Natural killer cell treated with Interleukin-12 subunit alpha and Interleukin-12 subunit beta and Interleukin-15 and Interleukin-18, amount 100 ng/mL, for 72 hours (primary cell): ENCODE results near the gene DBP. TPM values are rescaled to one million over a fixed set of nuclear protein-coding genes. Genes with fewer than 3 reads are reported as not detected.

ENCODE experiments used
- ATAC-seq, 2 donors: fragments of 150-1000 bp; cut with Tn5 transposase in 1 of 2; sonication (Bioruptor Pico), chemical (Tn5 transposase) in 1 of 2; 2 replicates each; pipeline ENCODE4 v1.10.0; 2021
- DNase-seq: peaks from one replicate; pipeline ENCODE4 v3.0.0; 2022; ENCODE audit warnings: low spot score
- H3K27ac Mint-ChIP-seq, 2 donors: 1 replicate in 1 of 2; 2 replicates in 1 of 2; pipeline ENCODE4 v1.8.0; 2022; ENCODE audit warnings: mixed read lengths in 2 of 2, mild to moderate bottlenecking in 1 of 2, moderate library complexity in 1 of 2
- H3K27me3 Mint-ChIP-seq, 2 donors: 1 replicate in 1 of 2; 2 replicates in 1 of 2; pipeline ENCODE4 v1.8.0; 2022; ENCODE audit warnings: mixed read lengths in 2 of 2
- H3K36me3 Mint-ChIP-seq: one replicate; pipeline ENCODE4 v1.8.0; 2022; ENCODE audit warnings: mixed read lengths
- H3K4me1 Mint-ChIP-seq, 2 donors: 1 replicate in 1 of 2; 2 replicates in 1 of 2; pipeline ENCODE4 v1.8.0; 2022; ENCODE audit warnings: low read depth in 2 of 2, mixed read lengths in 2 of 2, mild to moderate bottlenecking in 1 of 2
- H3K4me3 Mint-ChIP-seq: one replicate; pipeline ENCODE4 v1.8.0; 2022; ENCODE audit warnings: mixed read lengths
- H3K9me3 Mint-ChIP-seq: 2 replicates; pipeline ENCODE4 v1.8.0; 2022; ENCODE audit warnings: mixed read lengths
- total RNA-seq, 2 donors: library from RNA; stranded (reverse); gene quantifications; one replicate each; pipeline ENCODE4 v1.2.3, GENCODE V29; 2022

The DBP gene
- total RNA-seq, 2 donors from 2014 or later = 3.8 to 3.9 TPM

- H3K27ac Mint-ChIP-seq = no peak overlapping the region
- ATAC-seq = no peak
- no peak for DNase-seq
- no peaks in the 10 kb centered on the region for H3K36me3 Mint-ChIP-seq
- H3K27me3 Mint-ChIP-seq = peaks cover 0 to 4% of the 10 kb centered on the region in 2 donors
- H3K4me1 Mint-ChIP-seq = no peaks in the 10 kb centered on the region
- no peaks in the 10 kb centered on the region for H3K9me3 Mint-ChIP-seq
- no peak overlapping the region for H3K4me3 Mint-ChIP-seq
Observed at GRCh38 chr19:48595833-48596232, 41.3 kb downstream of the DBP start.

DNA sequence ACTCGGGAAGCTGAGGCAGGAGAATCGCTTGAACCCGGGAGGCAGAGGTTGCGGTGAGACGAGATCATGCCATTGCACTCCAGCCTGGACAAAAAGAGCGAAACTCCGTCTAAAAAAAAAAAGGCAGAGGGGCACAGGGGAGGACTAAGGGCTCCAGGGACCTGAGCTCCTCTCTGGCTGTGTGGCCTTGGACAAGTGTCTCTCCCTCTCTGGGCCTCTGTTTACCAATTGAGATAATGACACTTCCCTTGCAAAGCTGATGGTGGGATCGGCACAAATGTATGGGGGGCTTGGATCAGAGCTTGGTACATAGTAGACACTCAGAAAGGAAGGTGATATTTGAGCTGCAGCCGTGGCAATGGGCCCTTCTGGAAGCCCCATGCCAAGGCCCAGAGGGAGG lies 42.0 kb downstream of the DBP start:
- no peak for DNase-seq
- ATAC-seq = no peak
- Mint-ChIP-seq H3K27ac (no peak overlapping the region), H3K4me1 (no peaks in the 10 kb centered on the region), H3K36me3 (no peaks in the 10 kb centered on the region), H3K9me3 (no peaks in the 10 kb centered on the region), H3K4me3 (peak overlapping the region; percentile 33), H3K27me3 (peaks cover 0 to 4% of the 10 kb centered on the region in 2 donors)

DNA sequence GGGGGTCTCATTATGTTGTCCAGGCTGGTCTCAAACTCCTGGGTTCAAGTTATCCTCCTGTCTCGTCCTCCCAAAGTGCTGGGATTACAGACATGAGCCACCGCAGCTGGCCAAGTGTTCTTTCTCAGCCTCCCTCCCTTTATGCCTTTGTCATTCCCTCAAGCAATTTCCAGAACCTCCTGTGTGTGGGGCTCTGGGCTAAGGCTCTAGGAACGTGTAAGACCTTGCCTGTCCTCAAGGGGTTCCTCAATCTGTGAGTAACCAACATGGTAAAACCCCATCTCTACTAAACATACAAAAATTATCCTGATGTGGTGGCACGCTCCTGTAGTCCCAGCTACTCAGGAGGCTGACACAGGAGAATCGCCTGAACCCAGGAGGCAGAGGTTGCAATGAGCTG lies 46.2 kb downstream of the DBP start:
- ATAC-seq = no peak
- Mint-ChIP-seq H3K36me3 (no peaks in the 10 kb centered on the region), H3K4me1 (peaks cover 9 to 10% of the 10 kb centered on the region in 2 donors), H3K4me3 (no peak overlapping the region), H3K27me3 (peaks cover 0 to 5% of the 10 kb centered on the region in 2 donors), H3K27ac (no peak overlapping the region), H3K9me3 (no peaks in the 10 kb centered on the region)
- no peak for DNase-seq

- peak overlapping the region; percentile 61 for H3K4me3 Mint-ChIP-seq
- H3K9me3 Mint-ChIP-seq = no peaks in the 10 kb centered on the region
- no peaks in the 10 kb centered on the region for H3K36me3 Mint-ChIP-seq
- peak; percentile 90 for DNase-seq
- peaks cover 9 to 15% of the 10 kb centered on the region in 2 donors for H3K4me1 Mint-ChIP-seq
- ATAC-seq = peak; percentile 87 to 91
- peak overlapping the region in 1 of 2 donors; percentile 52 for H3K27ac Mint-ChIP-seq
- H3K27me3 Mint-ChIP-seq = peaks cover 0 to 9% of the 10 kb centered on the region in 2 donors
Observed at GRCh38 chr19:48588670-48589401, 48.3 kb downstream of the DBP start.

GRCh38 chr19:48587387-48587786 lies 49.8 kb downstream of the DBP start:
- H3K27me3 Mint-ChIP-seq = peaks cover 0 to 9% of the 10 kb centered on the region in 2 donors
- H3K9me3 Mint-ChIP-seq = no peaks in the 10 kb centered on the region
- no peaks in the 10 kb centered on the region for H3K36me3 Mint-ChIP-seq
- H3K27ac Mint-ChIP-seq = no peak overlapping the region
- no peak overlapping the region for H3K4me3 Mint-ChIP-seq
- H3K4me1 Mint-ChIP-seq = peaks cover 9 to 15% of the 10 kb centered on the region in 2 donors
- ATAC-seq (no peak), DNase-seq (no peak)

DNA sequence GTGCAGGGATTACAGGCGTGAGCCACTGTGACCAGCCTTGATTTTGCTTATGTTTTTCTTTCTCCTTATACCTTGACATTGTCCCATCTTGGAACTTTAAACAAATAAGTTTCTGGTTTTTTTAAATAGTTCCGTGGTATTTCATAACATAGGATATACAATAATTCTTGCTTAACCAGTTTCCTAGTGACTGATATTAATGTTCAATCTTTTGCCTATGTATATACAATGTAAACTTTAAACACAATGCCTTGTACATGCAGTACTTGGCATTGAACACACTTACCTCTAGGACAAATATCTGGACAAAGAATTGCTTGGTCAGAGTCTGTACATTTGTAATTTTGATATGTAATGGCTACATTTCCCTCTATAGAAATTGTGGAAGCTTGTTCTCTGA lies 55.0 kb downstream of the DBP start:
- Mint-ChIP-seq H3K27ac (no peak overlapping the region), H3K36me3 (no peaks in the 10 kb centered on the region), H3K9me3 (no peaks in the 10 kb centered on the region), H3K4me1 (peaks cover 0 to 6% of the 10 kb centered on the region in 2 donors), H3K4me3 (no peak overlapping the region), H3K27me3 (peaks cover 0 to 6% of the 10 kb centered on the region in 2 donors)
- DNase-seq (no peak), ATAC-seq (no peak)

Other genes with a start within 250 kb of the DBP start
- 10 to 100 TPM; 64.4 to 80.9 TPM for gene KDELR1, start 245.8 kb downstream of the DBP start, total RNA-seq
- gene GRIN2D, start 243.7 kb downstream of the DBP start, total RNA-seq = under 1 TPM; 0.14 to 0.42 TPM
- gene GRWD1, start 191.4 kb downstream of the DBP start, total RNA-seq = 100 to 1,000 TPM in 1 of 2 donors, 10 to 100 TPM in 1; 60.6 to 104 TPM
- 1 to 10 TPM; 2.1 to 4.6 TPM for gene KCNJ14, start 181.8 kb downstream of the DBP start, total RNA-seq
- 10 to 100 TPM; 66.4 to 66.9 TPM for gene CYTH2, start 168.0 kb downstream of the DBP start, total RNA-seq
- 1 to 10 TPM in 1 of 2 donors, under 1 TPM in 1; 0.40 to 1.3 TPM for gene LMTK3, start 125.5 kb downstream of the DBP start, total RNA-seq
- not detected for gene SULT2B1, start 85.2 kb downstream of the DBP start, total RNA-seq
- gene SPACA4, start 30.6 kb downstream of the DBP start, total RNA-seq = not detected
- gene FAM83E, start 22.3 kb downstream of the DBP start, total RNA-seq = 10 to 100 TPM in 1 of 2 donors, 1 to 10 TPM in 1; 3.5 to 13.7 TPM
- 1,000 to 10,000 TPM; 1,029 to 1,552 TPM for gene RPL18, start 18.2 kb downstream of the DBP start, total RNA-seq
- gene SPHK2, start 17.9 kb downstream of the DBP start, total RNA-seq = 10 to 100 TPM; 37.9 to 71.4 TPM
- 1 to 10 TPM; 4.7 to 4.9 TPM for gene CA11, start 8.8 kb upstream of the DBP start, total RNA-seq
- under 1 TPM; 0.21 to 0.28 TPM for gene NTN5, start 35.6 kb upstream of the DBP start, total RNA-seq
- not detected for gene FUT2, start 58.6 kb upstream of the DBP start, total RNA-seq
- 1 to 10 TPM; 1.0 to 1.2 TPM for gene MAMSTR, start 82.3 kb upstream of the DBP start, total RNA-seq
- under 1 TPM; 0.12 to 0.95 TPM for gene RASIP1, start 103.2 kb upstream of the DBP start, total RNA-seq
- gene IZUMO1, start 109.5 kb upstream of the DBP start, total RNA-seq = not detected
- gene FUT1, start 115.3 kb upstream of the DBP start, total RNA-seq = under 1 TPM in 1 of 2 donors, not detected in 1; 0.21 TPM
- not detected for gene FGF21, start 118.1 kb upstream of the DBP start, total RNA-seq
- 10 to 100 TPM; 31.7 to 40.4 TPM for gene BCAT2, start 173.7 kb upstream of the DBP start, total RNA-seq
- under 1 TPM in 1 of 2 donors, not detected in 1; 0.26 TPM for gene HSD17B14, start 199.1 kb upstream of the DBP start, total RNA-seq
- gene PLEKHA4, start 231.2 kb upstream of the DBP start, total RNA-seq = 1 to 10 TPM; 3.8 to 5.4 TPM
- 100 to 1,000 TPM in 1 of 2 donors, 10 to 100 TPM in 1; 74.1 to 111 TPM for gene PPP1R15A, start 235.0 kb upstream of the DBP start, total RNA-seq